Peyer's patch (tissue), 4 donors: ENCODE data around the gene RASSF3.

ENCODE experiments used
- CTCF ChIP-seq, 6 experiments: fragments of 450-650 bp in 4 of 6; fragments of 200-600 bp in 2 of 6; sonication (generic) in 1 of 6; IDR thresholded peaks; one replicate each; pipeline ENCODE4 v1.5.1; 2017 to 2019; ENCODE audit warnings: antibody characterized with exemption in 6 of 6, mild to moderate bottlenecking in 3 of 6, moderate library complexity in 1 of 6
- POLR2A ChIP-seq, 2 donors: fragments of 450-650 bp; IDR thresholded peaks; one replicate each; pipeline ENCODE4 v1.5.1; 2017; ENCODE audit warnings: antibody characterized with exemption in 2 of 2, mild to moderate bottlenecking in 2 of 2, moderate library complexity in 2 of 2

- TF ChIP-seq CTCF (IDR thresholded peaks at IDR 0.05) (no peak), POLR2A (IDR thresholded peaks at IDR 0.05) (no peak)
Measured at GRCh38 chr12:64600164-64600561, 10.1 kb upstream of the RASSF3 start.
